ENCODE data around the gene CBX8. TPM values are rescaled to one million over a fixed set of nuclear protein-coding genes. Genes with fewer than 3 reads are reported as not detected.

Gene CBX8
- total and polyA plus RNA-seq, 2 of the 13 experiments (the other 11 are each of a cell fraction or from before 2014, with no cell fraction given) = 0.34 to 12.6 TPM

DNA sequence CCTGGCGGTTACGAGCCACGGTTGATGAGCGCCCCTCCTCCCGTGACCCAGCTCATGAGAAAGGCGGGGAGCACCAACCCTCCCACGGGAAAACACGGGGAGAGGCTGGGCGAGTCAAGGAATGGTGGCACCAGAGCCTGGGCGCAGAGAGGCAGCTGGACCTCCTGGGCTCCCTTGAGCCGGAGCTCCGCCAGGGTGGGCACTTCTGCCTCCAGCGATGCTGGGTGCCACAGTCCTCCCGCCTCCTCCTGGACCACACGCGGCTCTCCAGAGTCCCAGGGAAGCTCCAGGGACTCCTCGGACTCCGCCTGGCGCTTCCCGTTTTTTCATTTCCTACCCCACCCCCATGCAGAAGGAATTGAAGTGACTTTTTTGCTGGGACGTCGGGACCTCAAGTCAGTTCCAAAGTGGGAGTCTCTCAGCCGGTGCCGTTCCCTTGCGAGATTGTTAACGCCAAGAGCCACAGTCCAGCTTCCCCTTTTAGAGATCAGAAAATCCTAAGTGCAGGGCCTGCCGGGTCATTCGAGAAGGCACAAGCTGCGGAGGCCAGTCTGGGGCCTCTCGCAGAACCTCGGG is 6.6 kb upstream of the CBX8 start:
- Histone ChIP-seq H4K20me1 (ENCODE audit: insufficient read depth, low read length) (no peaks in the 10 kb centered on the region), H3K9me3 (ENCODE audit: low read length) (no peaks in the 10 kb centered on the region), H3K79me2 (ENCODE audit: insufficient read depth, low read length) (no peaks in the 10 kb centered on the region), H3K9ac (ENCODE audit: insufficient read depth, low read depth, low read length) (no peak overlapping the region), H3K27ac (ENCODE audit: extremely low read length, insufficient read depth, low read length) (no peak overlapping the region), H3K4me1 (ENCODE audit: insufficient read depth, low read length) (peaks cover 66% of the 10 kb centered on the region), H3K27me3 (ENCODE audit: control insufficient read depth in 1 of 2, insufficient read depth in 2 of 2, low read length in 2 of 2) (peaks cover 59 to 100% of the 10 kb centered on the region in 2 experiments), H3K36me3 (replicated peaks in 1 of 2; ENCODE audit: control insufficient read depth in 1 of 2, insufficient read depth in 2 of 2, low read length in 2 of 2) (no peaks in the 10 kb centered on the region), H2AFZ (ENCODE audit: low read length) (no peak overlapping the region), H3K4me3 (replicated peaks in 1 of 3; ENCODE audit: insufficient read depth in 1 of 3, low read depth in 2 of 3, low read length in 3 of 3) (peak overlapping the region in 1 of 3 experiments; percentile 54; a peak in 1 of 6 replicates), H3K4me2 (ENCODE audit: low read depth, low read length) (peak overlapping the region; percentile 53; the same call in 1 of the 2 replicates)
- FAIRE-seq (no peak), ATAC-seq (no peak), DNase-seq (ENCODE audit: low spot score) (no peak)
- BruUV-seq (replicated peaks) = no TSS peak
- intact Hi-C loops (cut with micrococcal nuclease; ENCODE audit: unreplicated experiment) = no loop called here
- ChIA-PET POLR2A (interaction anchor here (1.0 to 1.6 kb wide), 6 partner anchors 9 to 189 kb away, joined by 3 to 10 read pairs (median 4); partner anchors contain the start of gene CBX4), CTCF (ENCODE audit: low intra/inter-chr PET ratio, low total read pairs) (no interaction called here)
- 26% methylated on average over 26 of the region's 31 CpGs for WGBS (ENCODE audit: low lambda C conversion rate)
- in situ Hi-C loops (cut with HindIII; ENCODE audit: extremely low pct_ligation_motif_present, low pct_unique_long_range_greater_than_20kb) = no loop called here
- peak; percentile 0 for TF ChIP-seq TAF15 (IDR thresholded peaks at IDR 0.05; ENCODE audit: low read depth, low read length, poor library complexity, severe bottlenecking)
- no peak for TF ChIP-seq ZFP36L1 (CRISPR knock-in tag; IDR thresholded peaks at IDR 0.05)
- no peak for TF ChIP-seq ZNF350 (CRISPR knock-in tag; IDR thresholded peaks at IDR 0.05; ENCODE audit: borderline replicate concordance, low read depth)
- TF ChIP-seq RBFOX2 (IDR thresholded peaks at IDR 0.05; ENCODE audit: low read depth, low read length) = no peak
- no peak for TF ChIP-seq KDM5B (CRISPR knock-in tag; IDR thresholded peaks at IDR 0.05; ENCODE audit: borderline replicate concordance)
- no peak for TF ChIP-seq HCFC1 (IDR thresholded peaks at IDR 0.05; ENCODE audit: low read depth, low read length)
- TF ChIP-seq ZNF703 (CRISPR knock-in tag; IDR thresholded peaks at IDR 0.05; ENCODE audit: borderline replicate concordance) = no peak
- TF ChIP-seq ZSCAN29 (CRISPR knock-in tag; conservative IDR thresholded peaks at IDR 0.05) = 0 out of 2 replicates have a peak, but pooled peaks have one; percentile 4
- TF ChIP-seq GABPB1 (CRISPR knock-in tag; IDR thresholded peaks at IDR 0.05) = no peak
- 0 out of 2 replicates have a peak, but pooled peaks have one; percentile 2 for TF ChIP-seq ZNF292 (CRISPR knock-in tag; IDR thresholded peaks at IDR 0.05; ENCODE audit: borderline replicate concordance, low read depth)
- TF ChIP-seq IRX3 (CRISPR knock-in tag; IDR thresholded peaks at IDR 0.05; ENCODE audit: borderline replicate concordance, low read depth) = 0 out of 2 replicates have a peak, but pooled peaks have one; percentile 15
- 0 out of 2 replicates have a peak, but pooled peaks have one; percentile 12 for TF ChIP-seq SMAD9 (CRISPR knock-in tag; IDR thresholded peaks at IDR 0.05)
- TF ChIP-seq MEIS1 (CRISPR knock-in tag; IDR thresholded peaks at IDR 0.05; ENCODE audit: borderline replicate concordance) = no peak
- TF ChIP-seq ZEB1 (IDR thresholded peaks at IDR 0.05; ENCODE audit: insufficient replicate concordance, low read depth) = peak; percentile 43
- TF ChIP-seq SKI (IDR thresholded peaks at IDR 0.05; ENCODE audit: partially characterized antibody) = no peak
- TF ChIP-seq ZNF577 (CRISPR knock-in tag; IDR thresholded peaks at IDR 0.05; ENCODE audit: borderline replicate concordance, low read depth) = 0 out of 2 replicates have a peak, but pooled peaks have one; percentile 10
- no peak; the same call in 1 of the 2 replicates for TF ChIP-seq ZNF543 (CRISPR knock-in tag; IDR thresholded peaks at IDR 0.05)
- TF ChIP-seq GABPA (IDR thresholded peaks at IDR 0.05; ENCODE audit: low read depth, low read length) = no peak
- TF ChIP-seq GABPA (CRISPR knock-in tag; IDR thresholded peaks at IDR 0.05; ENCODE audit: low read depth) = no peak; the same call in 1 of the 2 replicates
- TF ChIP-seq, protein P1, sequence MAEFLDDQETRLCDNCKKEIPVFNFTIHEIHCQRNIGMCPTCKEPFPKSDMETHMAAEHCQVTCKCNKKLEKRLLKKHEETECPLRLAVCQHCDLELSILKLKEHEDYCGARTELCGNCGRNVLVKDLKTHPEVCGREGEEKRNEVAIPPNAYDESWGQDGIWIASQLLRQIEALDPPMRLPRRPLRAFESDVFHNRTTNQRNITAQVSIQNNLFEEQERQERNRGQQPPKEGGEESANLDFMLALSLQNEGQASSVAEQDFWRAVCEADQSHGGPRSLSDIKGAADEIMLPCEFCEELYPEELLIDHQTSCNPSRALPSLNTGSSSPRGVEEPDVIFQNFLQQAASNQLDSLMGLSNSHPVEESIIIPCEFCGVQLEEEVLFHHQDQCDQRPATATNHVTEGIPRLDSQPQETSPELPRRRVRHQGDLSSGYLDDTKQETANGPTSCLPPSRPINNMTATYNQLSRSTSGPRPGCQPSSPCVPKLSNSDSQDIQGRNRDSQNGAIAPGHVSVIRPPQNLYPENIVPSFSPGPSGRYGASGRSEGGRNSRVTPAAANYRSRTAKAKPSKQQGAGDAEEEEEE (CRISPR knock-in tag; IDR thresholded peaks at IDR 0.05; ENCODE audit: borderline replicate concordance) = no peak
- TF ChIP-seq, protein P2, sequence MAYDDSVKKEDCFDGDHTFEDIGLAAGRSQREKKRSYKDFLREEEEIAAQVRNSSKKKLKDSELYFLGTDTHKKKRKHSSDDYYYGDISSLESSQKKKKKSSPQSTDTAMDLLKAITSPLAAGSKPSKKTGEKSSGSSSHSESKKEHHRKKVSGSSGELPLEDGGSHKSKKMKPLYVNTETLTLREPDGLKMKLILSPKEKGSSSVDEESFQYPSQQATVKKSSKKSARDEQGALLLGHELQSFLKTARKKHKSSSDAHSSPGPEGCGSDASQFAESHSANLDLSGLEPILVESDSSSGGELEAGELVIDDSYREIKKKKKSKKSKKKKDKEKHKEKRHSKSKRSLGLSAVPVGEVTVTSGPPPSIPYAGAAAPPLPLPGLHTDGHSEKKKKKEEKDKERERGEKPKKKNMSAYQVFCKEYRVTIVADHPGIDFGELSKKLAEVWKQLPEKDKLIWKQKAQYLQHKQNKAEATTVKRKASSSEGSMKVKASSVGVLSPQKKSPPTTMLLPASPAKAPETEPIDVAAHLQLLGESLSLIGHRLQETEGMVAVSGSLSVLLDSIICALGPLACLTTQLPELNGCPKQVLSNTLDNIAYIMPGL (CRISPR knock-in tag; IDR thresholded peaks at IDR 0.05; ENCODE audit: borderline replicate concordance in 1 of 2, low read depth in 1 of 2) = no peak
- peak; percentile 75 for TF ChIP-seq ZNF263 (CRISPR knock-in tag; IDR thresholded peaks at IDR 0.05)

Data from HepG2 (cell line).